Activated CD4-positive, alpha-beta T cell treated with anti-CD3 and anti-CD28 coated beads, Interleukin-2, Interleukin-4, amounts not matched to agents 100 ng/mL and 50 ng/mL, durations not matched to agents 16 hours and 8 hours (primary cell): ENCODE measurements around the gene TYK2.
"Not testable (repeated sequence)": the region's sequence is repeated elsewhere in the genome, so short reads cannot be mapped to it uniquely, and the experiment has no call there.

Source experiments
- DNase-seq: peaks from one replicate; pipeline ENCODE4 v3.0.0-alpha.2; 2020; ENCODE audit warnings: low spot score

Gene TYK2

DNA sequence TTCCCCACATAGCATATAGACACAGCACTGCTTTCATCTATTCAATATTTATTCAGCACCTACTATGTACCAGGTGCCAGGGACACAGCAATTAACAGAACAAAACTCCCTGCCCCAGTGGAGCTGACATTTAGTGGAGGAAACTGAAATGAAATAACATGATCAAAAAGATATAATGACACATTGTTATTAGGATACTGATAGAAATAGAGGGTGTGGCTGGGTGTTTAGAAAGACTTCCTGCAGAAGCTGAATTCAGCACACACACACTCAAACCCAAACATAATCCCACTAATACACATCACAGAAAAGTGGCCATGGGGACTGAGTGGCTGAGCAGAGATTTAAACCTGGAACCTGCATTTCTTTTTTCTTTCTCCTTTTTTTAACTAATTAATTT, 26.7 kb upstream of the TYK2 start:
- DNase-seq: no peak

DNA sequence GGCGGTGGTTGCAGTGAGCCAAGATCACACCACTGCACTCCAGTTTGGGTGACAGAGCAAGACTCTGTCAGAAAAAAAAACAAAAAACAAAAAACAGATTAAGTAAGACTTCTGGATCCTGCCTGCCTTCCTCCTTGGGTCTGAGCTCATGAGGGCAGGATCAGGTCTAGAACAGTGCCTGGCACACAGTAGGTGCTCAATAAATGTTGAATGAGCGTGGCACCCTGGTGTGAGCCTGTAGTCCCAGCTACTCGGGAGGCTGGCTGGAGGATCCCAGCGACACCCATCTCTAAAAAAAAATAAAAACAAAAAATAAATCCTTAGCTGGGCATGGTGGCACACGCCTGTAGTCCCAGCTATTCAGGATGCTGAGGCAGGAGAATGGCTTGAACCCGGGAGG, 25.8 kb upstream of the TYK2 start:
- DNase-seq: no peak

DNA sequence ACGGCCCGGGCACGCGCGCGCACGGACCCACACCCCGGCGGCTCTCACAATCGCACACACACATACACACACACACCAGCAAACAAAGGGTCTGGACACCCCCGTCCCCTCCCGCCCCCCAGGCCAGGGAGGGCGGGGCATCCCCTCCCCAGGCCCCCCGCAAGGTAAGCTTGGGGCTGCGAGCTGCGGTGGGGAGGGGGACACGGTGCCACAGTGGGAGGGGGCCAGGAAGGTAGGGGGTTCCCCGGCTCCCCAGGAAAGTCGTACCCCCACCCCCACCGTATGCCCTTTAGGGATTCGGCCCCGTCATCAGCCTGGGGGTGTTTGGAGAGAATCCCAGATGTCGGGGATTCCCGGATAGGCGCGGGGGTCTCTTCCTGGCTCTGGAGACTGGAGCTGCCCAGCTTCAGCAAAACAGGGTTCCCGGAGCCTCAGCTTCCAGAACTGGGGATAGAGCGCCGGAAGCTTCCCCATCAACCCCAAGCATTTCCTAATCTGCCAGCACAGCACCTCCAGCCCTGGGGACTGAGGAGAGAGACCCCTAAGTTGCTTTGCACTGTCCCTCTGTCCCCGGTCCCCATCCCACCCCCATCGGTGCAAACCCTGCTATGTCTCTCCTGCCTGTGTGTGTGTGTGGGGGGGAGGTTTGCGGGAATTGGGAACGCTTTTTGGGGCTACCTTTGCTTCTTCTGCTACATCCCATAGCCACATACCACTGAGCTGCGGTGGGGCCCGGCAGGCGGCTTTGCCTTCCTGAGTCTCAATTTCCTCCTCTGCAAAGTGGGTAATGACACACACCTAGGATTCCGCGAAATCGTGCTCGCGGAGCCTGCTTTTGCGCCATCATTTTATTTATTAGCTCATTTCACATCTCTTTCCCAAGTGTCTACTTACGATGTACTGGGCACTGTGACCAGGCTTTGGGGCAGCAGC, 24.8 kb upstream of the TYK2 start:
- DNase-seq: peak; percentile 67

GRCh38 chr19:10403137-10404021, 23.0 kb upstream of the TYK2 start, which contains the start of gene CDC37:
CDC37 (minus strand) TSS chr19:10403542; CDS start chr19:10403479, 63 bp downstream.
- DNase-seq: peak; percentile 98

- DNase-seq: no peak
Observed at GRCh38 chr19:10402441-10403038, 22.2 kb upstream of the TYK2 start.

GRCh38 chr19:10399878-10400277, 19.5 kb upstream of the TYK2 start:
- no peak for DNase-seq

- not testable (repeated sequence) for DNase-seq
Observed at GRCh38 chr19:10399340-10399739, 19.0 kb upstream of the TYK2 start.

GRCh38 chr19:10398819-10399218, 18.4 kb upstream of the TYK2 start:
- no peak for DNase-seq

- DNase-seq: no peak
Observed at GRCh38 chr19:10395917-10396316, 15.5 kb upstream of the TYK2 start.

DNA sequence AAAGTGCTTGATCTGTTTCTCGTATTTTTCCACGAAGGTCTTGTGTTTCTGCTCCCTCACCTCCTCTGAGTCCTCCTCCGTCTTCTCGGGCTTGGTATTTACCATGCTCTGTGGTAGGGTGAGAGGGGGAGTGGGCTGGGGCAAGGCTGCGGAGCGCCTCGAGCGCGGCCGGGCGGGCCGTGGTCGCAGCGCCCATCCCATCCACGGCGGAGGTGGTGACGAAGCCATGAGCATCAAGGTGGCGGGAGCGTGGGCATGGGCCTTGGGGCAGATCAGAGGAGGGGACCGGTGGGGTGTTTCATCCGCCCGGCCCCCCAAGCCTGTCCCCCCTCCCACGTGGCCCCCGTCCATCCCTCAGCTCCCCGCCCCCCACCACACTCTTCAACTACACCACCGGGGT, 15.1 kb upstream of the TYK2 start:
- DNase-seq: no peak

DNA sequence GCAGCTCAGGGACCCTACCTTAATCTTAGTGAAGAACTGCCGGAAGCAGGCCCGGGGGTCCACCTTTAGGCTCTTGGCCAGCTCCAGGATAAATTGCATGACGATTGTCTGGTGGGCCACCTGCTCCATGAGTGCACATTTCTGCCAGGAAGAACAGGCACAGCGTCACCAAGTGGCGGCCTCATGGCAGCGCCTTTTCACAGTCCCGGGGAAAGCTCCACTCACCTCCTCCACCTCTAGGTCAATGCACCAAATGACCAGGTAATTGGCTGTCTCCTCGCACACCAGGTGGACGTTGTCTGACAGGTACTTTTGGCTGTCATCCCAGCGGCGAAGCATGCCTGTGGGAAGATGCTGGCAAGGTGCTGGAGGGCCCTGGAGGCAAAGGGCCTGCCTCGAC, 14.6 kb upstream of the TYK2 start:
- no peak for DNase-seq

DNA sequence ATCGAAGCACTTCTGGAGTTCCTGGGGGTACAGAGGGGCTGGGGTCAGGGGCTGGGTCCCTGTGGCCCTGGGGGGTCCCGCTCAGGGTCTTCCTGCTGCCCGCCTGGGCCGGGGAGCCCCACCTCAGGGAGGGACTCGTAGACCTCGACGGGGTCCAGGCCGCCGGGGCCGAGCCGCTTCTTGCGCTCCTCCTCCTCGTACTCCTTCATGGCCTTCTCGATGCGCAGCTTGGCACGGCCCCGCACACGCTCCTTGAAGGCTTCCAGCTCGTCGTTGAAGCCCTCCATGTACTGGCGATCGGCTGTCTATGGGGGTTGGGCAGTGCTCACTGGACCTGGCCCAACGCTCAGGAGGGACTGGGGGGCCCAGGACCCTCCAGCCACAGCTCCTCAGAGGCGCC, 12.8 kb upstream of the TYK2 start:
- no peak for DNase-seq

DNA sequence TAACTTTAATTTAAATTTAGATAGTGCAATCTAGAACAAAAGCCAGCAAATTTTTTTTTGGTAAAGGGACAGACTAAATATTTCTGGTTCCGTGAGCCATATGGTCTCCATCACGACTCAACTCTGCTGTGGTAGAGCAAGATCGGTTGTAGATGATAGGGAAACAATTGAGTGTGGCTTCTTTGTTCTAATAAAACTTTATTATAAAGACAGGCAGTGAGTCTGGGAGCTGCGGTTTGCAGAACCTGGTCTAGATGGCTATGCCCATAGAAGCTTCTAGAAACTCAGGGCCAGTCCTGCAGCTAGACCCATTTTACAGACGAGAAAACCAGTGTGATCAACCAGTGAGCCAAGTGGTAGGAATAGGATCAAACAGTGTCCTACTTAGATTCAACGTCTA, 11.7 kb upstream of the TYK2 start:
- no peak for DNase-seq

GRCh38 chr19:10390652-10391286, 10.4 kb upstream of the TYK2 start:
- DNase-seq: peak; percentile 68

- no peak for DNase-seq
Observed at GRCh38 chr19:10389863-10390262, 9.5 kb upstream of the TYK2 start.

- DNase-seq: peak; percentile 76
Observed at GRCh38 chr19:10388957-10389356, 8.6 kb upstream of the TYK2 start.

GRCh38 chr19:10384580-10384979, 4.2 kb upstream of the TYK2 start:
- DNase-seq: no peak

- not testable (repeated sequence) for DNase-seq
Observed at GRCh38 chr19:10383223-10383499, 2.8 kb upstream of the TYK2 start.

- no peak for DNase-seq
Observed at GRCh38 chr19:10379880-10380312, 476 bp downstream of the TYK2 start.

- DNase-seq: no peak
Observed at GRCh38 chr19:10378124-10378523, 2.2 kb downstream of the TYK2 start.

DNA sequence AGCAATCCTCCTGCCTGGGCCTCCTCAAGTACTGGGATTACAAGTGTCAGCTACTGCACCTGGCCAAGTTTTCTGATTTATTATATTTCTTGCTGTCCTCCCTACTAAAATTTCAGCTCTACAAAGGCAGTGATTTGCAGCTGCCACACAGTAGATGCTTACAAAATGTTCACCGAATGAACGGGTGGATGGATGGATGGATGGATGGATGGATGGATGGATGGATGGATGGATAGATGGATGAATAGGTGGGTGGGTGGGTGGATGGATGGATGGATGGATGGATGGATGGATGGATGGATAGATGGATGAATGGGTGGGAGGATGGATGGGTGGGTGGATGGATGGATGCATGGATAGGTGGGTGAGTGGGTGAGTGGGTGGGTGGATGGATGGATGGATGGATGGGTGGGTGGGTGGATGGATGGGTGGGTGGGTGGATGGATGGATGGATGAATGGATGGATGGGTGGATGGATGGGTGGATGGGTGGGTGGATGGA, 3.2 kb downstream of the TYK2 start:
- DNase-seq: not testable (repeated sequence)

GRCh38 chr19:10374931-10375330, 5.4 kb downstream of the TYK2 start:
- DNase-seq: no peak
